ENCODE data around the gene ALKBH5. TPM values are rescaled to one million over a fixed set of nuclear protein-coding genes. Genes with fewer than 3 reads are reported as not detected.

ALKBH5 gene
- total RNA-seq, 2 donors from 2014 or later: 161 to 255 TPM

DNA sequence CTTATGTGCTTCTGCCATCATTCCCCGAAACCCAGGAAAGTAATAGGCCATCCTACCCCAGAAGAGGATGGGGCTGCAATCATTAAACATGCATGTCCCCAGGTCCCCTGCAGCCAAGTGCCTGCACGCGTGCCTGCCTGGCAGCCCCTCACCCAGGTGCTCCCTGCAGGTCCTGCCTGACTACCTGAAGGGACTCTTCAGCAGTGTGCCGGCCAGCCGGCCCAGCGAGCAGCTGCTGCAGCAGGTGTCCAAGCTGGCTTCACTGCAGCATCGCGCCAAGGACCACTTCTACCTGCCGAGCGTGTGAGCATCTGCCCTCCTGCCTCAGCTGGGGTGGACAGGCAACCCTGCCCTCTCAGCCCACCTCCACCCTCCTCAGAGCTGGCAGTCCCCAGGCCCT lies 16.2 kb upstream of the ALKBH5 start:
- H3K9me3 Mint-ChIP-seq: no peaks in the 10 kb centered on the region
- H3K27ac Mint-ChIP-seq: no peak overlapping the region
- H3K4me3 Mint-ChIP-seq: no peak overlapping the region
- H3K4me1 Mint-ChIP-seq: no peaks in the 10 kb centered on the region
- H3K36me3 Mint-ChIP-seq (ENCODE audit: low read depth): no peaks in the 10 kb centered on the region
- no peak for ATAC-seq (replicated peaks)
- H3K27me3 Mint-ChIP-seq: no peaks in the 10 kb centered on the region

- Mint-ChIP-seq H3K27ac (no peak overlapping the region), H3K4me1 (no peaks in the 10 kb centered on the region), H3K4me3 (no peak overlapping the region), H3K36me3 (ENCODE audit: low read depth) (no peaks in the 10 kb centered on the region), H3K27me3 (no peaks in the 10 kb centered on the region), H3K9me3 (no peaks in the 10 kb centered on the region)
- no peak for ATAC-seq (replicated peaks)
These were observed 10.9 kb upstream of the ALKBH5 start for GRCh38 chr17:18172531-18173278.

DNA sequence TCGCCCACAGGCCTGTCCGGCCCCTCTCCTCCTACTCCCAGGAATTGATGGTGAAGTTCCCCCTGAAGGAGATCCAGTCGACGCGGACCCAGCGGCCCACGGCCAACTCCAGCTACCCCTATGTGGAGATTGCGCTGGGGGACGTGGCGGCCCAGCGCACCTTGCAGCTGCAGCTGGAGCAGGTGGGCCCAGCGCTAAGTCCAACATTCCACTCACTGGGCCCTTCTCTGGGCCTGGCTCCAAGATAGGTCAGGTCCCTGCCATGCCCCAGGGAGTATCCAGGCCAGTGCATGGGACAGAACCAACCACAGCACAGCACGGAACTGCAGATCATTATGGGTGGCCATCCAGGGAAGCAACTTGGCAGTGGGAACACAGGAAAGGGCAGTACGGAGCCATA lies 9.9 kb upstream of the ALKBH5 start:
- no peaks in the 10 kb centered on the region for H3K4me1 Mint-ChIP-seq
- ATAC-seq (replicated peaks): no peak
- H3K9me3 Mint-ChIP-seq: no peaks in the 10 kb centered on the region
- H3K27me3 Mint-ChIP-seq: no peaks in the 10 kb centered on the region
- H3K27ac Mint-ChIP-seq: no peak overlapping the region
- H3K36me3 Mint-ChIP-seq (ENCODE audit: low read depth): no peaks in the 10 kb centered on the region
- H3K4me3 Mint-ChIP-seq: no peak overlapping the region

- H3K27me3 Mint-ChIP-seq: no peaks in the 10 kb centered on the region
- H3K4me1 Mint-ChIP-seq: peaks cover 5% of the 10 kb centered on the region
- H3K27ac Mint-ChIP-seq: peak overlapping the region; percentile 24
- no peak for ATAC-seq (replicated peaks)
- no peaks in the 10 kb centered on the region for H3K9me3 Mint-ChIP-seq
- H3K4me3 Mint-ChIP-seq: no peak overlapping the region
- H3K36me3 Mint-ChIP-seq (ENCODE audit: low read depth): no peaks in the 10 kb centered on the region
These were observed 7.5 kb upstream of the ALKBH5 start for GRCh38 chr17:18176176-18176575.

DNA sequence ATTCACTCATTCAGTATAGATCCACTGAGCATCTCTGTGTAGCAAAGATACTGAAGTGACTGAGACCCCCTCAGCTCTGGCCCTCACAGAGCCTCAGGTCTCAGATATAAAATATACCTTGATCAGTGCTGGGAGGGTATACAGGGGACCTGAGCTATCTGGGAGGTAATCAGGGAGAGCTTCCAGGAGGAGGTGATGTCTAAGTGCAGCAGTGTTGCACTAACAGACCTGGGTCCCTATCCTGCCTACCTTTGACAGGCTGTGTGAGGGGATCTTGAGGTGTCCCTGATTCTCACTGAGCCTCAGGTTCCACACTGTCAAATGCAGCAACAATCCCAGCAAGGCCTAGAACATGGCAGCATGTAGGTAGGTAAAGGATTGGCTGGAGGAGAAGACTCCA lies 6.5 kb upstream of the ALKBH5 start:
- H3K36me3 Mint-ChIP-seq (ENCODE audit: low read depth): peaks cover 9% of the 10 kb centered on the region
- no peak for ATAC-seq (replicated peaks)
- H3K4me1 Mint-ChIP-seq: peaks cover 15% of the 10 kb centered on the region
- H3K27me3 Mint-ChIP-seq: no peaks in the 10 kb centered on the region
- no peaks in the 10 kb centered on the region for H3K9me3 Mint-ChIP-seq
- no peak overlapping the region for H3K4me3 Mint-ChIP-seq
- H3K27ac Mint-ChIP-seq: no peak overlapping the region

DNA sequence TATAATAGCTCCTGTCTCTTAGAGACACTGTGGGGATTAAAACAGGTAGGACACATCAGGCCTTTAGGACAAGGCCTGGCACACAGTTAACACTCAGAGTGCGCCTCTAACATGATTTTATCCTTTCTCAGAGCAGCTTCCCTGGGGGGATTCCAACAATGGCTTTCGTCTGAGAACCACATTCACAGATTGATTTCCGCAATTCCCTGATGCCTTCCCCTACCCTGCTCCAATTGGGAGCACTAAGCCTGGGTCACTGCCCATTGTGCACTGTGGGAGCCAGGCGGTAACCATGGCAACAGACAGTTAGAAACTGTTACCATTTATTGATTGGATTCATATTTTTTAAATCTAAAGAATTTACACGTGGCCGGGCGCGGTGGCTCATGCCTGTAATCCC lies 5.9 kb upstream of the ALKBH5 start:
- Mint-ChIP-seq H3K36me3 (ENCODE audit: low read depth) (peaks cover 13% of the 10 kb centered on the region), H3K9me3 (no peaks in the 10 kb centered on the region), H3K4me3 (no peak overlapping the region), H3K4me1 (peaks cover 16% of the 10 kb centered on the region), H3K27ac (no peak overlapping the region), H3K27me3 (no peaks in the 10 kb centered on the region)
- no peak for ATAC-seq (replicated peaks)

DNA sequence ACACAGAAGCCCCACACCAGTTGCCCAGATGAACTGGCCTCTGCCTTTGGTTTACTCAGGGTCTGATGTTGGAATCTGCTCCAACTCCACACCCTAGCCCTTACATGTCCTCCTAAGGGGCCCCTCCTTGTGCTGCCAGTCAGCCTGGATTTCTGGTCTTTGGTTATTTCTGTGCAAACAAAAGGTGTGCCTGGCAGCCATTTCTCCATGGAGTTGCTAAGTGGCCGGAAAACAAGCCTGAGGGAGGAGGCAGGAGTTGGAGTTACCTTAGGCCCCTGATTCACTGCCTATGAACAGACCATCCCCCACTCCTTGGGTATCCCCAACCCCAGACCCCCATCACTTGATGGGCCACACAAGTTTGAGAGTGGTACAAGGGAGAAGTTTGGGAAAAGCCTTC lies 4.4 kb upstream of the ALKBH5 start:
- peaks cover 22% of the 10 kb centered on the region for H3K36me3 Mint-ChIP-seq (ENCODE audit: low read depth)
- no peaks in the 10 kb centered on the region for H3K9me3 Mint-ChIP-seq
- ATAC-seq (replicated peaks): no peak
- H3K4me3 Mint-ChIP-seq: peak overlapping the region; percentile 30
- no peaks in the 10 kb centered on the region for H3K27me3 Mint-ChIP-seq
- peaks cover 16% of the 10 kb centered on the region for H3K4me1 Mint-ChIP-seq
- H3K27ac Mint-ChIP-seq: no peak overlapping the region

GRCh38 chr17:18179804-18180203 lies 3.8 kb upstream of the ALKBH5 start:
- Mint-ChIP-seq H3K27me3 (no peaks in the 10 kb centered on the region), H3K4me1 (peaks cover 16% of the 10 kb centered on the region), H3K9me3 (no peaks in the 10 kb centered on the region), H3K4me3 (peak overlapping the region; percentile 30), H3K36me3 (ENCODE audit: low read depth) (peaks cover 28% of the 10 kb centered on the region), H3K27ac (no peak overlapping the region)
- ATAC-seq (replicated peaks): no peak

- Mint-ChIP-seq H3K4me3 (peak overlapping the region; percentile 91), H3K4me1 (peaks cover 16% of the 10 kb centered on the region), H3K36me3 (ENCODE audit: low read depth) (peaks cover 44% of the 10 kb centered on the region), H3K27me3 (no peaks in the 10 kb centered on the region), H3K27ac (peak overlapping the region; percentile 96), H3K9me3 (no peaks in the 10 kb centered on the region)
- ATAC-seq (replicated peaks): peak; percentile 51
These were observed 2.3 kb upstream of the ALKBH5 start for GRCh38 chr17:18181358-18181757.

- H3K36me3 Mint-ChIP-seq (ENCODE audit: low read depth): peaks cover 53% of the 10 kb centered on the region
- H3K27me3 Mint-ChIP-seq: no peaks in the 10 kb centered on the region
- ATAC-seq (replicated peaks): no peak
- no peaks in the 10 kb centered on the region for H3K9me3 Mint-ChIP-seq
- peak overlapping the region; percentile 96 for H3K27ac Mint-ChIP-seq
- peaks cover 22% of the 10 kb centered on the region for H3K4me1 Mint-ChIP-seq
- peak overlapping the region; percentile 91 for H3K4me3 Mint-ChIP-seq
These were observed 1.3 kb upstream of the ALKBH5 start for GRCh38 chr17:18182110-18182977.

- ATAC-seq (replicated peaks): peak; percentile 42
- Mint-ChIP-seq H3K36me3 (ENCODE audit: low read depth) (peaks cover 60% of the 10 kb centered on the region), H3K9me3 (no peaks in the 10 kb centered on the region), H3K4me1 (peaks cover 28% of the 10 kb centered on the region), H3K4me3 (peak overlapping the region; percentile 91), H3K27ac (peak overlapping the region; percentile 96), H3K27me3 (no peaks in the 10 kb centered on the region)
These were observed 672 bp upstream of the ALKBH5 start for GRCh38 chr17:18182978-18183333.

GRCh38 chr17:18184143-18185031 lies 759 bp downstream of the ALKBH5 start:
- peak overlapping the region; percentile 91 for H3K4me3 Mint-ChIP-seq
- no peak for ATAC-seq (replicated peaks)
- H3K9me3 Mint-ChIP-seq: no peaks in the 10 kb centered on the region
- peak overlapping the region; percentile 95 for H3K27ac Mint-ChIP-seq
- peaks cover 35% of the 10 kb centered on the region for H3K4me1 Mint-ChIP-seq
- no peaks in the 10 kb centered on the region for H3K27me3 Mint-ChIP-seq
- H3K36me3 Mint-ChIP-seq (ENCODE audit: low read depth): peaks cover 74% of the 10 kb centered on the region

DNA sequence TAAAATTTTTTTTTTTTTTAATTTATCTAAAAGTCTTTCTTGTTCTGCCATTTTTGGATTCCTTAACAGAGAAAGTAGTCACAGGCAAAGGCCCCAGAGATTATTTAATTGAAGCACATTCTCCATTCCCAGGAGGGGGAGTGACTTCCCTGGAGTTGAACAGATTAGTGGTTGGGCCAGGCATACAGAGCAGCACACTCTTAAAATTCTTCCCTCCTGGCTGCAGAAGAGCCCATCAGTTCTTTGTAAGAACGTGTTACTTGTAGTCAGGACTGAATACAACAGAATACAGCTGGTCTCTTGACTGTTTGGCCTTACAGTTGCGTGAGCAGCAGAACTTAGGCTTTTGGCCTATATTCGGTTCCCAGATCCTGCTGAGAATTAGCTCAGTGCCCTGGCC lies 1.8 kb downstream of the ALKBH5 start:
- Mint-ChIP-seq H3K9me3 (no peaks in the 10 kb centered on the region), H3K4me1 (peaks cover 40% of the 10 kb centered on the region), H3K36me3 (ENCODE audit: low read depth) (peaks cover 84% of the 10 kb centered on the region), H3K4me3 (peak overlapping the region; percentile 91), H3K27me3 (no peaks in the 10 kb centered on the region), H3K27ac (peak overlapping the region; percentile 95)
- no peak for ATAC-seq (replicated peaks)

DNA sequence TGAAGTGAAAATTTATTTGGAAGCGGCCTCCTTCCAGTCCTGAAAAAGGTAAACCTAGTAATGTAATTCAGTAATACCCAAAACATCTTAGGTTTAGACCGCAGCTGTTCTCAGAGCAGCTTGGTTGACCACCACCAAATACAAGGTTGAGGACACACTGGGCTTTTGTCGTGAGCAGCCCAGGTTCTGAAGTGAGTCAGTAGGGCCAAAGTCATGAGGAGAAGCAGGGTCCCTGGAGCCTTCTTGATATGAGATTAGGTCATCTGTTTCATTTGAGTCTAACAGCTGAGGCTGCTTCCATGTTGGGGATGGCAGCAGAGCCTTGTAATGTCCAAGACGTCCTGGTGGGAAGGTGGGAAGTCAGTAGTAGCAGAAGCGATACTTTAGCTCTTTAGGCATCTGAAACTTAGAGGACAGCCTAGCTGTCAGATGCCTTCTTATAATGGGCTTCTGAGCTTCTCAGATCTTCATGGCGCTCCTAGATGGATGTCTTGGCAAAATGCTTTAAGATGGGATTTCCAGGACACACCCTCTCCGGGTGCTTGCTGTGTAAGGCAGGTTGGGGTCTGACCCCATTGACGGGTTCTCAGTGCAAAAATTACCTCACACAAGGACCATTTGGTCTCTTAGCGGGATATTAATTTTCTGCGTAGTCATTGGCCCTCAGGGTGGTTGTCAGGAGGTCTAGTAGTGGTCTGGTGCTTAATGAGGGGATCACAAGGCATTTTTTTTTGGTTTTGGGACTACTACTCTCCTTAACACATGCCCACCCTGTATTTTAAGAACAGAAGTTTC lies 2.4 kb downstream of the ALKBH5 start:
- Mint-ChIP-seq H3K27ac (peak overlapping the region; percentile 95), H3K4me1 (peaks cover 42% of the 10 kb centered on the region), H3K9me3 (no peaks in the 10 kb centered on the region), H3K36me3 (ENCODE audit: low read depth) (peaks cover 90% of the 10 kb centered on the region), H3K27me3 (no peaks in the 10 kb centered on the region), H3K4me3 (peak overlapping the region; percentile 91)
- no peak for ATAC-seq (replicated peaks)
